Measurements from ENCODE around the gene RPP25.

RPP25 gene

DNA sequence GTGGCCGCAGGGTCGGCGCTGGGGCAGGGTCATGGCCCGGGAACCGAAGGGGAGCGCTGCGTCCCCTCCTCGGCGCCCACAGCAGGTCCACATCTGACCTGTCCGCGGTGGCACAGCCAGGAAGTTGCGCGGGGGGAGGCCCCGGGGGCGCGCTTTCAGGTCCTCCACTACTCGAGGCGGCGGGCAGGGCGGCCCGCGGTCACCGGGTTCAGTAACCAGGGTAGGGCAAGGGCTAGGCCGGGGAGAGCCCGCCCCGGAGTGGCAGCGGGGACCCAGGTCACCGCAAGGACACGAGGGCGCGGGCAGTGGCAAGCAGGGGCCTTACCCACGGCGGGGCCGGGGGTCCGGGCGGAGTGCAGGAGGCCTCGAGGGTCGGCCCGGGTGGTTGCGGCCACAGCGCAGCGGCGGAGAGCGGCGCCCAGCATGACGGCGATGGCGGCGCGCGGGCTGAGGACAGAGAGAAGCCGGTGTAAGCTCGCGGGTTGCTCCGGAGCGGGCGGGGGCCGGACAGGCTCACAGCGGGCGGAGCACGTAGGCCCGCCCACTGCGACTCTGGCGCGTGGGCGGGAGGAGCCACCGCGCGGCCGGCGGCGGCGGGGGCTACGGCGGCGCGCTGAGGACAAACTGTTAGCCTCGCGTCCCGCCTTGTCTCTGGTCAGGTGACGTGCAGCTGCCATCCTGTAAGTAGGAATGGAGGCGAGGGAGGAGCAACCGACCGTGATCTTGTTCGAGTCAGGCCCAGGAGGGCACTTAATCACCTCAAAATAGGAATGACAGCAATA, 18.8 kb downstream of the RPP25 start, which contains the start of gene COX5A (continued):
- TF ChIP-seq ZNF621 (tag by site-specific recombination; IDR thresholded peaks at IDR 0.05) = no peak
- peak; percentile 88 for TF ChIP-seq HIC1 (tag by site-specific recombination; IDR thresholded peaks at IDR 0.05)
- TF ChIP-seq ZNF394 (tag by site-specific recombination; IDR thresholded peaks at IDR 0.05; ENCODE audit: borderline replicate concordance) = peak; percentile 87
- TF ChIP-seq ZBTB8A (tag by site-specific recombination; IDR thresholded peaks at IDR 0.05) = peak; percentile 84
- TF ChIP-seq ZNF138 (tag by site-specific recombination; IDR thresholded peaks at IDR 0.05; ENCODE audit: borderline replicate concordance) = no peak
- TF ChIP-seq ZNF140 (tag by site-specific recombination; IDR thresholded peaks at IDR 0.05) = no peak
- no peak for TF ChIP-seq ZNF510 (tag by site-specific recombination; IDR thresholded peaks at IDR 0.05; ENCODE audit: insufficient replicate concordance)
- TF ChIP-seq ZNF521 (tag by site-specific recombination; IDR thresholded peaks at IDR 0.05) = no peak
- no peak for TF ChIP-seq ZNF704 (tag by site-specific recombination; IDR thresholded peaks at IDR 0.05)
- TF ChIP-seq GFI1B (tag by site-specific recombination; IDR thresholded peaks at IDR 0.05) = no peak
- TF ChIP-seq ZNF211 (tag by site-specific recombination; IDR thresholded peaks at IDR 0.05; ENCODE audit: low read depth) = no peak
- TF ChIP-seq FEZF1 (tag by site-specific recombination; IDR thresholded peaks at IDR 0.05) = no peak
- TF ChIP-seq, protein P1, sequence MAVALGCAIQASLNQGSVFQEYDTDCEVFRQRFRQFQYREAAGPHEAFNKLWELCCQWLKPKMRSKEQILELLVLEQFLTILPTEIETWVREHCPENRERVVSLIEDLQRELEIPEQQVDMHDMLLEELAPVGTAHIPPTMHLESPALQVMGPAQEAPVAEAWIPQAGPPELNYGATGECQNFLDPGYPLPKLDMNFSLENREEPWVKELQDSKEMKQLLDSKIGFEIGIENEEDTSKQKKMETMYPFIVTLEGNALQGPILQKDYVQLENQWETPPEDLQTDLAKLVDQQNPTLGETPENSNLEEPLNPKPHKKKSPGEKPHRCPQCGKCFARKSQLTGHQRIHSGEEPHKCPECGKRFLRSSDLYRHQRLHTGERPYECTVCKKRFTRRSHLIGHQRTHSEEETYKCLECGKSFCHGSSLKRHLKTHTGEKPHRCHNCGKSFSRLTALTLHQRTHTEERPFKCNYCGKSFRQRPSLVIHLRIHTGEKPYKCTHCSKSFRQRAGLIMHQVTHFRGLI (tag by site-specific recombination; IDR thresholded peaks at IDR 0.05) = peak; percentile 76
- no peak; the same call in 1 of the 2 replicates for TF ChIP-seq ZNF221 (tag by site-specific recombination; IDR thresholded peaks at IDR 0.05; ENCODE audit: borderline replicate concordance)
- 0 out of 2 replicates have a peak, but pooled peaks have one; percentile 70 for TF ChIP-seq GLI4 (tag by site-specific recombination; IDR thresholded peaks at IDR 0.05)
- TF ChIP-seq ZXDB (tag by site-specific recombination; IDR thresholded peaks at IDR 0.05) = peak; percentile 53
- TF ChIP-seq ZFP37 (tag by site-specific recombination; IDR thresholded peaks at IDR 0.05) = peak; percentile 89
- no peak for TF ChIP-seq GLI2 (tag by site-specific recombination; IDR thresholded peaks at IDR 0.05; ENCODE audit: borderline replicate concordance, low read depth)
- TF ChIP-seq ZNF404 (tag by site-specific recombination; IDR thresholded peaks at IDR 0.05) = no peak
- TF ChIP-seq SP2 (tag by site-specific recombination; IDR thresholded peaks at IDR 0.05) = peak; percentile 61
- TF ChIP-seq ZNF596 (tag by site-specific recombination; IDR thresholded peaks at IDR 0.05) = peak; percentile 66; the same call in 1 of the 2 replicates
- TF ChIP-seq OSR2 (tag by site-specific recombination; IDR thresholded peaks at IDR 0.05) = peak; percentile 35; the same call in 1 of the 2 replicates
- no peak for TF ChIP-seq ZNF19 (tag by site-specific recombination; IDR thresholded peaks at IDR 0.05; ENCODE audit: low read depth)
- peak; percentile 69; the same call in 1 of the 2 replicates for TF ChIP-seq ZNF501 (tag by site-specific recombination; IDR thresholded peaks at IDR 0.05)
- no peak for TF ChIP-seq ZNF658 (tag by site-specific recombination; IDR thresholded peaks at IDR 0.05)
- TF ChIP-seq, protein P2, sequence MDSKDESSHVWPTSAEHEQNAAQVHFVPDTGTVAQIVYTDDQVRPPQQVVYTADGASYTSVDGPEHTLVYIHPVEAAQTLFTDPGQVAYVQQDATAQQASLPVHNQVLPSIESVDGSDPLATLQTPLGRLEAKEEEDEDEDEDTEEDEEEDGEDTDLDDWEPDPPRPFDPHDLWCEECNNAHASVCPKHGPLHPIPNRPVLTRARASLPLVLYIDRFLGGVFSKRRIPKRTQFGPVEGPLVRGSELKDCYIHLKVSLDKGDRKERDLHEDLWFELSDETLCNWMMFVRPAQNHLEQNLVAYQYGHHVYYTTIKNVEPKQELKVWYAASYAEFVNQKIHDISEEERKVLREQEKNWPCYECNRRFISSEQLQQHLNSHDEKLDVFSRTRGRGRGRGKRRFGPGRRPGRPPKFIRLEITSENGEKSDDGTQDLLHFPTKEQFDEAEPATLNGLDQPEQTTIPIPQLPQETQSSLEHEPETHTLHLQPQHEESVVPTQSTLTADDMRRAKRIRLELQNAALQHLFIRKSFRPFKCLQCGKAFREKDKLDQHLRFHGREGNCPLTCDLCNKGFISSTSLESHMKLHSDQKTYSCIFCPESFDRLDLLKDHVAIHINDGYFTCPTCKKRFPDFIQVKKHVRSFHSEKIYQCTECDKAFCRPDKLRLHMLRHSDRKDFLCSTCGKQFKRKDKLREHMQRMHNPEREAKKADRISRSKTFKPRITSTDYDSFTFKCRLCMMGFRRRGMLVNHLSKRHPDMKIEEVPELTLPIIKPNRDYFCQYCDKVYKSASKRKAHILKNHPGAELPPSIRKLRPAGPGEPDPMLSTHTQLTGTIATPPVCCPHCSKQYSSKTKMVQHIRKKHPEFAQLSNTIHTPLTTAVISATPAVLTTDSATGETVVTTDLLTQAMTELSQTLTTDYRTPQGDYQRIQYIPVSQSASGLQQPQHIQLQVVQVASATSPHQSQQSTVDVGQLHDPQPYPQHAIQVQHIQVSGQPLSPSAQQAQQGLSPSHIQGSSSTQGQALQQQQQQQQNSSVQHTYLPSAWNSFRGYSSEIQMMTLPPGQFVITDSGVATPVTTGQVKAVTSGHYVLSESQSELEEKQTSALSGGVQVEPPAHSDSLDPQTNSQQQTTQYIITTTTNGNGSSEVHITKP (tag by site-specific recombination; IDR thresholded peaks at IDR 0.05) = peak; percentile 59
- peak; percentile 90 for TF ChIP-seq ZBTB20 (tag by site-specific recombination; IDR thresholded peaks at IDR 0.05)
- no peak for TF ChIP-seq ZNF664 (tag by site-specific recombination; IDR thresholded peaks at IDR 0.05)
- TF ChIP-seq KLF10 (tag by site-specific recombination; IDR thresholded peaks at IDR 0.05) = peak; percentile 85; the same call in 1 of the 2 replicates
- TF ChIP-seq ZNF121 (tag by site-specific recombination; IDR thresholded peaks at IDR 0.05) = peak; percentile 74; the same call in 1 of the 2 replicates
- peak; percentile 96 for TF ChIP-seq ZNF660 (tag by site-specific recombination; IDR thresholded peaks at IDR 0.05)
- TF ChIP-seq ZNF335 (tag by site-specific recombination; conservative IDR thresholded peaks at IDR 0.05) = peak; percentile 66; the same call in 1 of the 2 replicates
- peak; percentile 84; the same call in 1 of the 2 replicates for TF ChIP-seq ZNF324 (tag by site-specific recombination; IDR thresholded peaks at IDR 0.05)

Data from HEK293 (cell line).